ENCODE measurements around the gene CEP128. TPM values are rescaled to one million over a fixed set of nuclear protein-coding genes. Genes with fewer than 3 reads are reported as not detected.

CEP128 gene
- polyA plus RNA-seq, 3 donors from 2014 or later: 1.6 to 5.0 (median 2.0) TPM

DNA sequence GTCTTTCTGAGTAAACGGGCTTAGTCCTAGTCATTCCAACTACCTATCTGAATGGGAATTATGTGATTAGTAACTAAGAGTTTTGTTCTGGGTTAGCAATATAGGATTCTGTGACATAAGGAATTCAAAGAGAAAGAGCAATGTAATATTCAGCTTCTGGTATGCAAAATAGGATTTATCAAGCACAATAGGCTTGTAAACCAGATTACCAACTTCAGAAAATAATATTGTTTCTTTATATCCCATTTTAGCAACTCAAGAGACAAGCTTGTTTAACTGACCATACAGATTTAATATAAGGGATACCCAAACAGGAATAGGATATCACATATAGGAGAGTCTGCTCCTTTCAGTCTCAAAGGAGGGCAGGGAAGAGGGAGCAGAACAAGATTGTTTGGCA lies 240.9 kb downstream of the CEP128 start:
- Mint-ChIP-seq H3K36me3 (peaks cover 0 to 13% (median 10%) of the 10 kb centered on the region in 3 donors), H3K27me3 (ENCODE audit: low read depth in 3 of 3) (no peaks in the 10 kb centered on the region), H3K27ac (no peak overlapping the region), H3K9me3 (no peaks in the 10 kb centered on the region), H3K4me3 (no peak overlapping the region), H3K4me1 (no peaks in the 10 kb centered on the region)
- no peak for DNase-seq

DNA sequence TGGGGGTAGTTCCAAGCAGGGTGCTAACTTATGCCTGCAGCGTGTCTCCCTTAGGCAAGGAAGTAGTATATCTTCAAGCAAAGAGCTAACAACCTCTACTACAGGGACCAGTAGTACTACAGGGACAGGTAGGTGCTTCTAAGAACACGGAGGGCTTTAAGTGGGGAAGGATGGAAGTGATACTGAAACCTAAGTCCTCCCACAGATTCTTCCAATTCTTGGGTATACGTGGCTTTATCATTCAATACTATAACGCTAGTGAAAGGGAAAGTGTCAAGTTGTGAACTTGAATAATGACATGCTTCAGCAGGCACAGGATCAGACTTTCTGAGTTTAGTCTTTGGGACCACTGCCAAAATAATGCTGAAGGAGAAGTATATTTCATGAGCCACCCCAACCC lies 241.7 kb downstream of the CEP128 start:
- peaks cover 0 to 4% (median 0%) of the 10 kb centered on the region in 6 donors for H3K9me3 Mint-ChIP-seq
- H3K4me1 Mint-ChIP-seq: no peaks in the 10 kb centered on the region
- H3K4me3 Mint-ChIP-seq: no peak overlapping the region
- no peak for DNase-seq
- peaks cover 3 to 13% (median 10%) of the 10 kb centered on the region in 3 donors for H3K36me3 Mint-ChIP-seq
- H3K27me3 Mint-ChIP-seq (ENCODE audit: low read depth in 3 of 3): no peaks in the 10 kb centered on the region
- H3K27ac Mint-ChIP-seq: no peak overlapping the region

GRCh38 chr14:80698974-80699373 lies 242.6 kb downstream of the CEP128 start:
- H3K9me3 Mint-ChIP-seq: peaks cover 0 to 6% (median 4%) of the 10 kb centered on the region in 6 donors
- H3K36me3 Mint-ChIP-seq: peaks cover 4 to 10% (median 9%) of the 10 kb centered on the region in 3 donors
- no peaks in the 10 kb centered on the region for H3K4me1 Mint-ChIP-seq
- H3K27ac Mint-ChIP-seq: no peak overlapping the region
- no peak for DNase-seq
- no peaks in the 10 kb centered on the region for H3K27me3 Mint-ChIP-seq (ENCODE audit: low read depth in 3 of 3)
- H3K4me3 Mint-ChIP-seq: no peak overlapping the region

DNA sequence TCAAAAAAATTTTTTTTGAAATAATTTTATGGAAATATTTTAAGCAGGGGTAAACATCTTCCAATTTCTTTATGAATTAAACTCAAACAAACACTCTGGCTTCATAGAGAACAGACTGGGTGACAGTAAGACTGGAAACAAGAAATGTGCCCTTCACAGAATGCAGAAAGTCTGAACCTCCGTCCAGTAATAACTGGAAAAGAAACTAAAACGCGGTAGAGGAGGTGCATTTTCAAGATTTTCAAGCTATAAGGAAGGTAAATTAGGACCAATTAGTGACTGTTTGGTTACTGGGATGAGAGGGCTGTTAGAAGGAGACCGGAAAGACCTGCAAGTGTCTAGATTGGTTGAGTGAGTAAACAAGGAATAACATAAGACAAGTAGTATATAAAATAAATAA lies 245.7 kb downstream of the CEP128 start:
- DNase-seq: no peak
- Mint-ChIP-seq H3K27ac (no peak overlapping the region), H3K4me3 (no peak overlapping the region), H3K27me3 (ENCODE audit: low read depth in 3 of 3) (no peaks in the 10 kb centered on the region), H3K36me3 (peaks cover 4 to 7% (median 5%) of the 10 kb centered on the region in 3 donors), H3K4me1 (no peaks in the 10 kb centered on the region), H3K9me3 (peaks cover 0 to 11% (median 5%) of the 10 kb centered on the region in 6 donors)

DNA sequence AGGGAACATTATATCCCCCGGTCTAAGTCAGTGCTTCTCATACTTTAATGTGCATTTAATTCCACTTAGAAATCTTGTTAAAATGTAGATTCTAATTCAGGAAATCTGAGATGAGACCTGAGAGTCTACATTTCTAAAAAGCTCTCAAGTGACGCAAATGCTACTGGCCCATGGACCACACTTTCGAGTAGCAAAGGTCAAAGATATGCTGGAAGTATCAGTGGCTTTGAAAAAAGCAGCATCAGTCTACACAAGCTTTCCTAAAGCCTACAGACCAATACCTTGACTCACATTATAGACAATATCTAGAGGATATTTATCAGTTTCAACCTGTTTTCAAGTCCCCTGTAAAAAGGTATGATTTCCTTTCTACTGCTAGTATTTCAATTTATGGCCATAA lies 248.6 kb downstream of the CEP128 start:
- DNase-seq: no peak
- no peak overlapping the region for H3K27ac Mint-ChIP-seq

DNA sequence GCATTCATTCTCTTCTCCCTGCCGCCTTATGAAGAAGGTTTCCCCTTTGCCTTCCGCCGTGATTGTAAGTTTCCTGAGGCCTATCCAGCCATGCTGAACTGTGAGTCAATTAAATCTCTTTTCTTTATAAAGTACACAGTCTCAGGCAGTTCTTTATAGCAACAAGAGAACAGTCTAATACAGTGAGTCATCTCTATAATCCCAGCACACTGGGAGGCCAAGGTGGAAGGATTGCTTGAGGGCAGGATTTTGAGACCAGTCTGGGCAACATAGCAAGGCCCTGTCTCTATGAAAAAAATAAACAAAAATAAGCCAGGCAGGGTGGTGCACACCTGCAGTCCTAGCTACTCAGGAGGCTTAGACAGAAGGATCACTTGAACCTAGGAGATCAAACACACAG lies 259.9 kb downstream of the CEP128 start:
- no peaks in the 10 kb centered on the region for H3K4me1 Mint-ChIP-seq
- H3K9me3 Mint-ChIP-seq: peaks cover 20 to 75% (median 51%) of the 10 kb centered on the region in 6 donors
- H3K36me3 Mint-ChIP-seq: peaks cover 22 to 33% (median 30%) of the 10 kb centered on the region in 3 donors
- H3K27me3 Mint-ChIP-seq (ENCODE audit: low read depth in 3 of 3): peaks cover 0 to 1% (median 0%) of the 10 kb centered on the region in 3 donors
- no peak overlapping the region for H3K27ac Mint-ChIP-seq
- H3K4me3 Mint-ChIP-seq: no peak overlapping the region
- DNase-seq: no peak

More for the DNA sequence above, 248.6 kb downstream of the CEP128 start:
- Mint-ChIP-seq H3K36me3 (peaks cover 4 to 8% (median 5%) of the 10 kb centered on the region in 3 donors), H3K4me3 (no peak overlapping the region), H3K9me3 (peaks cover 0 to 22% (median 5%) of the 10 kb centered on the region in 6 donors), H3K4me1 (no peaks in the 10 kb centered on the region), H3K27me3 (ENCODE audit: low read depth in 3 of 3) (no peaks in the 10 kb centered on the region)

DNA sequence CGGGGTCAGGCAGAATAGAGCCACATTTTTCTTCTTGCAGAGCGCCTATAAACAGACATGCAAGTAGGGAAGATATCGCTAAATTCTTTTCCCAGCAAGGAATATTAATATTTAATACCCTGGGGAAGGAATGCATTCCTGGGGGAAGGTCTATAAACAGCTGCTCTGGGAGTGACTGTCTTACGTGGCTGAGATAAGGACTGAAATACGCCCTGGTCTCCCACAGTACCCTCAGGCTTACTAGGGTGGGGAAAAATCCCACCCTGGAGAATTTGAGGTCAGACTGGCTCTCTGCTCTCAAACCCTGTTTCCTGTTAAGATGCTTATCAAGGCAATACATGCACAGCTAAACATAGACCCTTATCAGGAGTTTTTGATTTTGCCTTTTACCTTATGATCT lies 262.3 kb downstream of the CEP128 start:
- H3K9me3 Mint-ChIP-seq: peaks cover 19 to 79% (median 48%) of the 10 kb centered on the region in 6 donors
- DNase-seq: no peak
- H3K36me3 Mint-ChIP-seq: peaks cover 22 to 33% (median 30%) of the 10 kb centered on the region in 3 donors
- no peaks in the 10 kb centered on the region for H3K4me1 Mint-ChIP-seq
- peaks cover 0 to 1% (median 0%) of the 10 kb centered on the region in 3 donors for H3K27me3 Mint-ChIP-seq (ENCODE audit: low read depth in 3 of 3)
- no peak overlapping the region for H3K27ac Mint-ChIP-seq
- H3K4me3 Mint-ChIP-seq: no peak overlapping the region

DNA sequence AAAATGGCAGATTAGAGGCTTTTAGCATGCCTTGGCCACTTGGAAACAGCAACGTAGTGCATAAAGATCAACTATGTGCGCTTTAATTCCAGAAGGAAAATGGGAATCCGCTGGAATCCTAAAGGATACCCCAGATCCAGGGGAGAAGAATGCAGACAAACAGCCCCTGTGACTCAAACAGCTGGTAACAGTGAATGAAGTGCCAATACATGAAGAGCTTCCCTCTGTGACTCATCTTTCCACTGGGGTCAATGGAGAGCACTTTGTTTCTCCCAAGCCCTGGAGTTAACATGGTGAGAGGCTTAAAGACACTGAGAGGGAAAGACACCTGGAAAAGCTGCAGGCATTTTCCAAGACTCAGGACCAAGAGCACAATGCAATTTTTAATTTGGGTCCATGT lies 263.1 kb downstream of the CEP128 start:
- H3K4me1 Mint-ChIP-seq: no peaks in the 10 kb centered on the region
- H3K36me3 Mint-ChIP-seq: peaks cover 24 to 26% (median 25%) of the 10 kb centered on the region in 3 donors
- no peak overlapping the region for H3K27ac Mint-ChIP-seq
- H3K9me3 Mint-ChIP-seq: peaks cover 17 to 77% (median 44%) of the 10 kb centered on the region in 6 donors
- DNase-seq: no peak
- H3K27me3 Mint-ChIP-seq (ENCODE audit: low read depth in 3 of 3): no peaks in the 10 kb centered on the region
- H3K4me3 Mint-ChIP-seq: no peak overlapping the region

DNA sequence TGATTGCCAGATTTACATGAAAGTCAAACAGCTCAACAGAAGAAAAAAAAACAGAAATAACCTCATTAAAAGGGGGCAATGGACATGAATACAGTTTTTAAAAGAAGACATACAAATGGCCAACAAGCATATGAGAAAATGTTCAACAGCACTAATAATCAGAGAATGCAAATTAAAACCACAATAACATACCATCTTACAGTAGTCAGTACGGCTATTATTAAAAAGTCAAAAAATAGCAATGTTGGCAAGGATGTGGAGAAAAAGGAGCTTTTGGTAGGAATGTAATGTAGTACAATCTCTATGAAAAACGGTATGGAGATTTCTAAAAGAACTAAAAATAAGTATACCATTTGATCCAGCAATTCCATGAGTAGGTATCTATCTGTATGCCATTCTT lies 272.1 kb downstream of the CEP128 start:
- peaks cover 8 to 34% (median 14%) of the 10 kb centered on the region in 3 donors for H3K36me3 Mint-ChIP-seq

GRCh38 chr14:80664576-80664975 lies 277.0 kb downstream of the CEP128 start:
- Mint-ChIP-seq H3K27me3 (ENCODE audit: low read depth in 3 of 3) (peaks cover 0 to 2% (median 1%) of the 10 kb centered on the region in 3 donors), H3K4me3 (no peak overlapping the region), H3K9me3 (peaks cover 8 to 33% (median 18%) of the 10 kb centered on the region in 6 donors), H3K4me1 (no peaks in the 10 kb centered on the region), H3K36me3 (peaks cover 8 to 26% (median 14%) of the 10 kb centered on the region in 3 donors), H3K27ac (no peak overlapping the region)
- DNase-seq: no peak

More for the DNA sequence above, 272.1 kb downstream of the CEP128 start:
- Mint-ChIP-seq H3K4me1 (no peaks in the 10 kb centered on the region), H3K27ac (no peak overlapping the region), H3K9me3 (peaks cover 9 to 50% (median 21%) of the 10 kb centered on the region in 6 donors), H3K4me3 (no peak overlapping the region), H3K27me3 (ENCODE audit: low read depth in 3 of 3) (peaks cover 0 to 2% (median 1%) of the 10 kb centered on the region in 3 donors)
- DNase-seq: no peak

DNA sequence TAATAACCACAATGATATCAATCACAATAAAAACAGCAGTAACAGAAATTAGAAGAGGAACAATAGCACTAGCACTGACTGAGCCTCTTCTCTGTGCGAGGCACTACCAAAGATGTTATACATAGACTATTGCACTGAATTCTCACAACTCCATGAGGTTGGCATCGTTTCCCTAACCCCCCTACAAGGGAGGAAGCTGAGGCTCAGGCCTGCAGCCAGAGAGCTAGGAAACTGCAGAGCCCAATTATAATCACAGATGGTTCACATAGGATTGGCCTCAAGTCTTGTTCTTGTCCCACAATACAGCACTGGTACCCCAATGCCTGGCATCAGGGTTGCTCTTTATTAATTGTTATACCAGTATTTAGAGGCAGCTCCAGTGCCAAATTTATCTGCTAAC lies 278.0 kb downstream of the CEP128 start:
- Mint-ChIP-seq H3K27ac (no peak overlapping the region), H3K4me3 (no peak overlapping the region), H3K4me1 (no peaks in the 10 kb centered on the region), H3K9me3 (peaks cover 2 to 23% (median 12%) of the 10 kb centered on the region in 6 donors), H3K27me3 (ENCODE audit: low read depth in 3 of 3) (peaks cover 0 to 2% (median 1%) of the 10 kb centered on the region in 3 donors), H3K36me3 (peaks cover 4 to 17% (median 9%) of the 10 kb centered on the region in 3 donors)
- DNase-seq: no peak

GRCh38 chr14:80659783-80660182 lies 281.8 kb downstream of the CEP128 start:
- H3K36me3 Mint-ChIP-seq: peaks cover 0 to 2% (median 0%) of the 10 kb centered on the region in 3 donors
- no peak overlapping the region for H3K27ac Mint-ChIP-seq
- no peaks in the 10 kb centered on the region for H3K4me1 Mint-ChIP-seq
- H3K4me3 Mint-ChIP-seq: no peak overlapping the region
- H3K9me3 Mint-ChIP-seq: peaks cover 0 to 6% (median under 1%) of the 10 kb centered on the region in 6 donors
- DNase-seq: no peak
- no peaks in the 10 kb centered on the region for H3K27me3 Mint-ChIP-seq (ENCODE audit: low read depth in 3 of 3)

DNA sequence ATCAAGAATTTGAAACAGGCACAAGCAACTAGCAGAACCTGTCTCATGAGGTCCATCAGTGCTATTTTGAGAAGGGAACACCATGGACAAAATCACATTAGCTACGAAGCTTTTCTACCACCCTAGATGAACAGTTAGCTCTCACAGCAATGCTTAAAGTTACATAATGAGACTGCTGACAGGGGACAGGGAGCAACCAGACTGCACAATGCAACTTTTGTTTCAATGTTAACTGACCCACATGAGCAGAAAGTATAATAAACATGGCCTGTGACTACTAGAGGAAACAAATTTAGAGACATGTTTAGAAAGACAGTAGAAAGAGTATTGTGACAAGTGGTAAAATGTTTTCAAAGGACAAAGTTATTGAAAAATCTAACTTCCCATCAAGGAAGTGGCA lies 282.8 kb downstream of the CEP128 start:
- Mint-ChIP-seq H3K36me3 (peaks cover 0 to 8% (median 4%) of the 10 kb centered on the region in 3 donors), H3K27me3 (ENCODE audit: low read depth in 3 of 3) (no peaks in the 10 kb centered on the region), H3K4me3 (no peak overlapping the region), H3K4me1 (no peaks in the 10 kb centered on the region), H3K9me3 (peaks cover 0 to 9% (median 5%) of the 10 kb centered on the region in 6 donors), H3K27ac (no peak overlapping the region)
- DNase-seq: no peak

DNA sequence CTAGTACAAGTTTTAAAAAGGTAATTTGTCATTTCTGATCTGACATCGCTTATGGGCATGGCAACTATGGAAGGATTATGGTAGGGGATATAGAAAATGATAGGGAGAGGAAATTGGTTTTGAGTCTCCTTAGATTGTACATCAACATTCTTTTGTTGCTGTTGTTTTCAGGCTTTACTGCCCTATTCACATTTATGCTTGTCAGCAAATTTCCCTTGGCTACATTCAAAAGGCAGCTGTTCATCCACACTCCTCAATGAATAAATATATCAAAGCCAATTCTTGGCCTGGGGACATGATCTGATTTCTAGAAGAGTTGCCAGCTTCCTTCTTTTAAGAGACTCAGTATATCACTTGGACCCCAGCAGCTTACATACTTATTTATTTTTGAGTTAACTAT lies 283.4 kb downstream of the CEP128 start:
- peaks cover 0 to 11% (median 9%) of the 10 kb centered on the region in 6 donors for H3K9me3 Mint-ChIP-seq
- DNase-seq: no peak
- H3K4me1 Mint-ChIP-seq: no peaks in the 10 kb centered on the region
- no peaks in the 10 kb centered on the region for H3K27me3 Mint-ChIP-seq (ENCODE audit: low read depth in 3 of 3)
- H3K27ac Mint-ChIP-seq: no peak overlapping the region
- no peak overlapping the region for H3K4me3 Mint-ChIP-seq
- H3K36me3 Mint-ChIP-seq: peaks cover 0 to 10% (median 7%) of the 10 kb centered on the region in 3 donors

- Mint-ChIP-seq H3K9me3 (peaks cover 18 to 33% (median 22%) of the 10 kb centered on the region in 6 donors), H3K36me3 (peaks cover 4 to 14% (median 12%) of the 10 kb centered on the region in 3 donors), H3K27ac (no peak overlapping the region), H3K4me3 (no peak overlapping the region), H3K27me3 (ENCODE audit: low read depth in 3 of 3) (no peaks in the 10 kb centered on the region), H3K4me1 (no peaks in the 10 kb centered on the region)
- DNase-seq: no peak
Observed at GRCh38 chr14:80653956-80654355, 287.6 kb downstream of the CEP128 start.

Data from immature natural killer cell (primary cell).